Activated naive CD4-positive, alpha-beta T cell treated with Interleukin-2 at 50 U/mL for 16 hours (primary cell): ENCODE measurements around the gene IGSF6.
"Not testable (repeated sequence)": the region's sequence is repeated elsewhere in the genome, so short reads cannot be mapped to it uniquely, and the experiment has no call there.

Experiments used
- DNase-seq: peaks from one replicate; pipeline ENCODE4 v3.0.0-alpha.2; 2020

Gene IGSF6, protein sequence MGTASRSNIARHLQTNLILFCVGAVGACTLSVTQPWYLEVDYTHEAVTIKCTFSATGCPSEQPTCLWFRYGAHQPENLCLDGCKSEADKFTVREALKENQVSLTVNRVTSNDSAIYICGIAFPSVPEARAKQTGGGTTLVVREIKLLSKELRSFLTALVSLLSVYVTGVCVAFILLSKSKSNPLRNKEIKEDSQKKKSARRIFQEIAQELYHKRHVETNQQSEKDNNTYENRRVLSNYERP

GRCh38 chr16:21652453-21652852, at the start of gene IGSF6:
IGSF6 (minus strand) TSS chr16:21652608; CDS start chr16:21652598, 10 bp downstream.
- no peak for DNase-seq

DNA sequence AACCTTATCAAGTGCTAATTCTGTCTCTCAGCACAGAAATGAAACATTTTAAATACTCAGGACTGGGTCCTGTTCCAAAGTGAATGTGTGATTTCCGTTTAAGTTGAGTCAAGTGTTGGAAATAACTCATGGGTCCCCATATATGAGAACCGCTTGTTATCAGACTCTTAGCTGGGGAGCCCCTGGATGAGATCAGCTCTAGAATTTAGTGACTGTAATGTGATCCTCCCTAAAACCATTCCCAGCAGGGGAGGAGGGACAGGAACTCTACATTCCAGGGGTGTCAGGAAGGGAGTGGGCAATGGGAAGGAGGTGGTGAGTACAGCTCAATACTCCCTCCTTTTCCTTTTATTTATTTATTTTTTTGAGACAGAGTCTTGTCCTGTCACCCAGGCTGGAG, 48.9 kb upstream of the IGSF6 start:
- DNase-seq, result no peak

- DNase-seq, result no peak
These were observed 46.0 kb upstream of the IGSF6 start for GRCh38 chr16:21698169-21699032.

DNA sequence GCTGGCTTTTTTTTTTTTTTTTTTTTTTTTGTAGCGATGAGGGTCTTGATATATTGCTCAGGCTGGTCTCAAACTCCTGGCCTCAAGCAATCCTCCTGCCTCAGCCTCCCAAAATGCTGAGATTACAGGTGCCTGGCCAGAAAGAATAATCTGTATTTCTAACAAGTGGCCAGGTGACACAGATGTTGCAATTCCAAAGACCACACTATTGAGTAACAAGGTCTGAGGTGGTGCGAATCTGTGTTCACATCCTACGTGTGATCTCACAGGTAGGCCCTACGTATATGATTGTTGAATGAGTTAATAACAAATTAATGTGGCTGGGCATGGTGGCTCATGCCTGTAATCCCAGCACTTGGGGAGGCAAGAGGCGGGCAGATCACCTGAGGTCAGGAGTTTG, 44.6 kb upstream of the IGSF6 start:
- no peak for DNase-seq

- DNase-seq, result no peak
These were observed 42.2 kb upstream of the IGSF6 start for GRCh38 chr16:21694609-21695008.

GRCh38 chr16:21690967-21691366, 38.6 kb upstream of the IGSF6 start:
- DNase-seq, result not testable (repeated sequence)

DNA sequence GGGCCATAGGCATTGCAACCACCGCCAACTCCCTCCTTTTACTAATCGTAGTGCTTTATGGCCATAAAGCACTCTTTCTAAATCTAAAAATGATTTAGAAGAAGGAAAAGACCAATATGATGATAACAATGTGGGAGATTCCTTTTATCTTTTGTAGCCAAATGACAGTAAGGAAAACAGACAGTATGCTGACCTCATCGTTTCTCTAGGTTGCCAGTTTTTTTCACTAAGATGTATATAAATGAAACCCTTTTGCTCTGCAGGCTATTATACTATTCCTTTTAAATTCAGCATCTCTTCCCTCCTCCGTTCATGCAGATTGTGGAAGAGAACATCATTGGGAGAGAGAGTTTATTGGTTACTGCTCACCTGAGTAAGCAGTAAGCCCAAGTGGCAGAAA, 36.7 kb upstream of the IGSF6 start:
- DNase-seq, result no peak

DNA sequence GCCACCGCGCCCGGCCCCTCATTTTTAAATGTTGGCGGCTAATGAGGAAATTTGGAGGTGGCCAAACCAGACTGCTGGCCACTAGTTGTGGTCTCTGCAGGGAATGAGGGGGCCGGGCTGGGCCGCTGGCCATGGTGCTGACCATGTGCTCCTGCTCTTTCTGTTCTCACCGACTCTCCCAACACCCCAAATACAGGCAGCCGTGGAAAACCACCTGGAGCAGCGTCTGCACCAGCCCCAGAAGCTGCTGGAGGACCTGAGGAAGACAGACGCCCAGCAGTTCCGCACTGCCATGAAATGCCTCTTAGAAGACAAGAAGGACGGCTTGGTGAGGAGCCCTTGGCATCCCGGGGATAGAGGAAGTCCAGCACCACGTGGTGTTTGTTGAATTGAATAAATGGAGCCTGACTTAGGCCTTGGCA, 32.6 kb upstream of the IGSF6 start:
- no peak for DNase-seq

DNA sequence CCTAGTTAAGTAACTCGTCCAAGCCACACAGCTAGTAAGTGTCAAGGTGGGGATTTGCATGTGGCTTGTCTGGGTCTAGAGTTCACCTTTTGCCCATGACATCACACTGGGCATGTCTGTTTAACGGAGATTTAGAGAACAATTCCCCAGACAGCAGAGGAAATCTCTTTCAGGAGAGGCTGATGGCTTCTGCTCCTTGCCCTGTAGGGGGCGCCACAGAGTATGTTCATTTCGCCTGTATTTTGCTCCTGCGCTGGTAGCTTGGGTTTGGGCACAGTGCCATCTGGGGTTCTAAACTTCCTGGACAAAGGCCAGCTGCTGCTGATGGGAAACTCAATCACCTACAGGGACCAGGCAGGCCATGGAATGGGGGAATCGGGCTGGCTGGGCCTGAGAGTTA, 31.8 kb upstream of the IGSF6 start:
- peak; percentile 31 for DNase-seq

GRCh38 chr16:21683184-21683583, 30.8 kb upstream of the IGSF6 start:
- no peak for DNase-seq

DNA sequence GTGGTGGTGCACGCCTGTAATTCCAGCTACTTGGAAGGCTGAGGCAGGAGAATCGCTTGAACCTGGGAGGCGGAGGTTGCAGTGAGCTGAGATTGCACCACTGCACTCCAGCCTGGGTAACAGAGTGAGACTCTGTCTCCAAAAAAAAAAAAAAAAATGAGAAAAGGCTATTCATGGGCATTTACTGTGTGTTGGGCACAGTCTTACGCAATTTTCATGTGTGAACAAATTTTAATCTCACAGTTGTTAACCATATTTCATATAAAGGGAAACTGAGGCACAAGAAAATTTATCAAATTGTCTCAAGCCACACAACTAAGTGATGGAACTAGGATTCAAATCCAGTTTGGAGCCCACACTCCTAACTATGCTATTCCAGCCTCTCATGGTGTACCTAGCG, 28.3 kb upstream of the IGSF6 start:
- not testable (repeated sequence) for DNase-seq

GRCh38 chr16:21674456-21674855, 22.0 kb upstream of the IGSF6 start:
- DNase-seq, result not testable (repeated sequence)

DNA sequence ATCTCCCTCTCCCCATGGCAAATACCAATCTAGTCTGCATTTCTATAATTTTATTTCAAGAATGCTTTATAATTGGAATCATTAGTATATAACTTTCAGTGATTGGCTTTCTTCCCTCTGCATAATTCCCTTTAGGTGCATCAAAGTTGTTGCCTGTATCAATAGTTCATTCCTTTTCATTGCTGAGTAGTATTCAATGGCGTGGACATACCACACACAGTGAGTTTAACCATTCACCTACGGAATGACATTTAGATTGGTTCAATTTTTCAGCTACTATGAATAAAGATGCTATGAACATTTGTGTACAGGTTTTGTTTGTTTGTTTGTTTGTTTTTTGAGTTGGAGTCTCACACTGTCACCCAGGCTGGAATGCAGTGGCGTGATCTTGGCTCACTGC, 21.1 kb upstream of the IGSF6 start:
- DNase-seq, result no peak

- no peak for DNase-seq
These were observed 15.2 kb upstream of the IGSF6 start for GRCh38 chr16:21667575-21667974.

DNA sequence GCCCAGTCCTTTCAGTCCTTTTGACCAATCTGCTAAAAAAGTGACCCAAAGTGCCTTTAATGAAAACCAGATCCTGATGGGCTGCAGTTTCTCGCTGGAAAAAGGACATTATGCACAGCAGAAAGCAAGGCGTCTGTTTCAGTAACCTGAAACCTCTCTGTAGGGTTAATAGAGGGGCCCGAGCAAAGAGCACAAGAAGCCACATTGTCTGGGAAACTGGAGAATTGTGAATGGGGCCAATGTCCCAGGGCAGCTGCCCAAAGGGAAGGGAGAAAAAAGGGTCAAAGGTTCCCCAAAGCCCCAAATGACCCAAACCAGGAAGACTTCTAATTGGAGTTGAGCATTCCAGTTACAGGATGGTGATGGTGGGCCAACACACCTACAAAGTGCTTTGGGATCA, 14.4 kb upstream of the IGSF6 start:
- DNase-seq, result no peak

DNA sequence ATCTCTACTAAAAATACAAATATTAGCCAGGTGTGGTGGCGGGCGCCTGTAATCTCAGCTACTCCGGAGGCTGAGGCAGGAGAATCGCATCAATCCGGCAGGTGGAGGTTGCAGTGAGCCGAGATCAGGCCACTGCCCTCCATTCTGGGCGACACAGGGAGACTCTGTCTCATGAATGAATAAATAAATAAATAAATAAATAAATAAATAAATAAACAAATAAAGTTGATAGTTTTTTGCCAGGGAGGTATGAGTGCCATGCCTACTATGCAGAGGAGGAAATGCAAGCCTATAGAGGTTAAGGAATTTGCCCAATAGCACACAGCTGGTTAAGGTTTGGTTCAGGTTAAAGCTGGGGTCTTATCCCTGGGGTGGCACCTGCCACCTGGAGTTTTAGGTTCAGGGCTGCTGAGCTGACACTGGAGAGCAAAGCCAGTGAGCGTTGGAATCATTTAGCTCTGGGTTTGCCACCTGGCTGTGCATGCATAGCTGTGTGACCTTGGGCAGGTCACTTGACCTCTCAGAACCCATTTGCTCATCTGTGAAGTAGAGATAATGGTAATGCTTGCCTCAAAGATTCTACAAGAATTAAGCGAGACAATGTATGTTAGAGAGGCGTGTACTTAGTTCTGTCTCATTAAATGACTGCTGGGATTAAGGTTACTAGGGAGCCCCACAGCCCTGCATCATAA, 12.5 kb upstream of the IGSF6 start:
- no peak for DNase-seq

GRCh38 chr16:21663889-21664647, 11.7 kb upstream of the IGSF6 start, which contains the start of gene OTOA:
OTOA (plus strand) TSS chr16:21663968; CDS start chr16:21678515, 14,547 bp downstream.
- peak; percentile 25 for DNase-seq

- no peak for DNase-seq
These were observed 6.7 kb upstream of the IGSF6 start for GRCh38 chr16:21659124-21659523.

DNA sequence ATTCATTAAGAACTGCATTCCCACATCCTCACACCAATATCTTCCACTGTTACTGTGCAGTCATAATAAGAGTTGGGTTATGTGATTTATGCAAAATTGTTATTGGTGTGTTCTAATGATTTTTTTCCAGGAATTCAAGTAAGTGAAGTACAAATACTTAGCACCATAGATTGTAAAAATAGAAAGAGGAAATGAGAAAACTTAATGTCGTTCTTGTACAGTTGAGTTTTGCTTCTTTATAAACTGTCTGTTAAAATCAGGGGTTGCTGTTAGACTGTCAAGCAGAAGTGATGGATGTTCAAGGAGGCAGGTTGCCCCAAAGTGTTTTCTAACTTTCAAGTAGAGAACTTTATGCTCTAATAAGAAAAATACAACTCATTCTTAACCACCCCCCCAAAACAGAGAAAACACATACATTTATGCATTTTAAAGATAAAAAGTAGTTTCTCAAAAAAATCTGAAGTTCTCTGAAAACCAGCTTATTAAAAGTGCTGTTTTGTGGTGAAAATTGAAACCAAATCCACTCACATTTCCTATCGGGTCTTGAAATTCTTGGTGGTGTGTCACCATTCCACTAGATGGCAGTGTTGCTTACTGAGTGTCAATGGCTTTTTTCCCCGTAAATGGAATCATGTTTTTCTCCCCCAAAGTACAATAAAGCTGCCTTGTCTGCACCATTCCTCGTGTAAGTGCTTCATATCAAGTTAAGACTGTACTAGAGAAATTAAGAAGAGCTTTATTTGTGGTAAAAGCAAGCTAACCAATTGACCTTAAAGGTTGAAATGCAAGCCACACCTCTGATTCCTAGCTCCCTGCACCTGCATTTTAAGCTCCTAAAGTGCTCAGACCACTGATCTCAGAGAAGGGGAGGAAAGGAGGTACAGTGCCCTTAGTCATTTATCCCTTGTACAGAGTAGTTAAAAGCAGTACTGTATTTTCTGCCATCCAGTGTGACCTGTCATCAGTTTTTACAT, 4.7 kb upstream of the IGSF6 start:
- DNase-seq, result peak; percentile 26

GRCh38 chr16:21654881-21655280, 2.5 kb upstream of the IGSF6 start:
- no peak for DNase-seq

GRCh38 chr16:21654466-21654865, 2.1 kb upstream of the IGSF6 start:
- no peak for DNase-seq

DNA sequence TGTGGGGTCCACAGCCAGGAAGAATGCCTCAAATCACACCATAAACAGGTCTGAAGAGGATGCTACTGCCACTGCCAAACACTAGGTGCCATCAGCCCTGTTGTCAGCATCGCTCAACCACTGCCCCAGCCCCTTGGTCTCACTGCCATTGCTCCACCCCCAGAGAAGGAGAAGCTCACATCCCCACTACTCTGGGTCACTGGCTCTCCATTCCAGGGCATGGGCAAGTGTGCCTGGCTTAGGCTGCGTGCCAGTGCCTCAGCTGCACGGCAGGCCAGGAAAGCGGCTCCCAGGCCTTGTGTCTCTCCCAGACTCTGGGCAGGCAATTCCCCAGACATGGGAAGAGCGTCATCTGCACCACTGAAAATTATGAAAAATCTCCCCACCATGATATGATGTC, 1.2 kb upstream of the IGSF6 start:
- no peak for DNase-seq
